ENCODE measurements around the gene FKBP3.

DNA sequence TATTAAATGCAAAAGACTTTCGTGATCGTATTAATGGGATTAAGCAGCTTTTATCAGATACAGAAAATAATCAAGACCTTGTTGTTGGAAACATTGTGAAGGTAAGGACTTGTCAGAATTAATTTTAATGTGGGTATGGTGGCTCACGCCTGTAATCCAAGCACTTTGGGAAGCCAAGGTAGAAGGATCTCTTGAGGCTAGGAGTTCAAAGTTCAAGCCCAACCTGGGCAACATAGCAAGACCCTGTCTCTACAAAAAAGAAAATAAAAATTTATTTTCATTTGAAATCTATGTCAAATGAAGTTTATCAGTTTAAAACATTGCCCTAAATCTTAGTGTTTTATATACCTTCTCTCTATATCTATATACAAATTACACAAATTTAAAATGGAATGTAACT lies 67.6 kb downstream of the FKBP3 start:
- TF ChIP-seq POLR2AphosphoS5 (IDR thresholded peaks at IDR 0.05; ENCODE audit: low read depth, low read length) (no peak), SIN3A (IDR thresholded peaks at IDR 0.05; ENCODE audit: borderline replicate concordance, insufficient read depth, low read length) (no peak), TAF1 (IDR thresholded peaks at IDR 0.05; ENCODE audit: borderline replicate concordance, insufficient read depth, low read length) (no peak), FOXP2 (optimal IDR thresholded peaks at IDR 0.05; ENCODE audit: borderline replicate concordance, extremely low read depth, extremely low read length, insufficient read depth) (no peak)
- TF ChIP-seq, protein P1, sequence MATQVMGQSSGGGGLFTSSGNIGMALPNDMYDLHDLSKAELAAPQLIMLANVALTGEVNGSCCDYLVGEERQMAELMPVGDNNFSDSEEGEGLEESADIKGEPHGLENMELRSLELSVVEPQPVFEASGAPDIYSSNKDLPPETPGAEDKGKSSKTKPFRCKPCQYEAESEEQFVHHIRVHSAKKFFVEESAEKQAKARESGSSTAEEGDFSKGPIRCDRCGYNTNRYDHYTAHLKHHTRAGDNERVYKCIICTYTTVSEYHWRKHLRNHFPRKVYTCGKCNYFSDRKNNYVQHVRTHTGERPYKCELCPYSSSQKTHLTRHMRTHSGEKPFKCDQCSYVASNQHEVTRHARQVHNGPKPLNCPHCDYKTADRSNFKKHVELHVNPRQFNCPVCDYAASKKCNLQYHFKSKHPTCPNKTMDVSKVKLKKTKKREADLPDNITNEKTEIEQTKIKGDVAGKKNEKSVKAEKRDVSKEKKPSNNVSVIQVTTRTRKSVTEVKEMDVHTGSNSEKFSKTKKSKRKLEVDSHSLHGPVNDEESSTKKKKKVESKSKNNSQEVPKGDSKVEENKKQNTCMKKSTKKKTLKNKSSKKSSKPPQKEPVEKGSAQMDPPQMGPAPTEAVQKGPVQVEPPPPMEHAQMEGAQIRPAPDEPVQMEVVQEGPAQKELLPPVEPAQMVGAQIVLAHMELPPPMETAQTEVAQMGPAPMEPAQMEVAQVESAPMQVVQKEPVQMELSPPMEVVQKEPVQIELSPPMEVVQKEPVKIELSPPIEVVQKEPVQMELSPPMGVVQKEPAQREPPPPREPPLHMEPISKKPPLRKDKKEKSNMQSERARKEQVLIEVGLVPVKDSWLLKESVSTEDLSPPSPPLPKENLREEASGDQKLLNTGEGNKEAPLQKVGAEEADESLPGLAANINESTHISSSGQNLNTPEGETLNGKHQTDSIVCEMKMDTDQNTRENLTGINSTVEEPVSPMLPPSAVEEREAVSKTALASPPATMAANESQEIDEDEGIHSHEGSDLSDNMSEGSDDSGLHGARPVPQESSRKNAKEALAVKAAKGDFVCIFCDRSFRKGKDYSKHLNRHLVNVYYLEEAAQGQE (IDR thresholded peaks at IDR 0.05; ENCODE audit: insufficient read depth in 1 of 2, low read depth in 2 of 2, low read length in 2 of 2) = no peak

Data from PFSK-1 (cell line).